PC-9 (cell line): ENCODE data around the gene LSR. TPM values are rescaled to one million over a fixed set of nuclear protein-coding genes. Genes with fewer than 3 reads are reported as not detected.

Experiments
- BruUV-seq: library from RNA; stranded (reverse); fragments of 400-500 nt; replicated peaks from 2 replicates; lab custom pipeline; 2021; lab: Mats Ljungman, UMichigan
- CTCF ChIA-PET: fragments of 300-600 bp; sonication (Branson Sonifier 250); formaldehyde crosslinking; loops from one replicate; lab custom pipeline; 2022; ENCODE audit warnings: antibody characterized with exemption; lab: Charles Lee
- POLR2A ChIA-PET: fragments of 300-600 bp; sonication (Branson Sonifier 250); formaldehyde crosslinking; loops from one replicate; lab custom pipeline; 2022; ENCODE audit warnings: antibody characterized with exemption; ENCODE audit not compliant: unreplicated experiment; lab: Charles Lee
- DNase-seq, 2 experiments: peaks; one replicate each; pipeline versions ENCODE4 v3.0.0 to v3.0.0-alpha.2; 2015 to 2022; ENCODE audit warnings: mixed read lengths in 1 of 2
- H2AFZ ChIP-seq: fragments of 200-600 bp; sonication (generic); 2 replicates; pipeline ENCODE4 v1.8.1; 2017; ENCODE audit warnings: antibody characterized with exemption
- H3F3A ChIP-seq: fragments of 200-600 bp; sonication (generic); 2 replicates; pipeline ENCODE4 v1.8.1; 2017; ENCODE audit warnings: antibody characterized with exemption, mild to moderate bottlenecking, low read depth; ENCODE audit not compliant: insufficient read depth
- H3K27ac ChIP-seq: fragments of 200-600 bp; sonication (generic); 2 replicates; pipeline ENCODE4 v1.6.1; 2016; ENCODE audit warnings: mixed run types
- H3K27me3 ChIP-seq: fragments of 200-600 bp; sonication (generic); 2 replicates; pipeline ENCODE4 v1.6.1; 2016; ENCODE audit warnings: low read depth, mixed run types; ENCODE audit not compliant: insufficient read depth
- H3K36me3 ChIP-seq: fragments of 200-600 bp; sonication (generic); 2 replicates; pipeline ENCODE4 v1.6.1; 2016; ENCODE audit warnings: low read depth, mixed run types
- H3K4me1 ChIP-seq: fragments of 200-600 bp; sonication (generic); replicated peaks from 2 replicates; pipeline ENCODE4 v1.6.1; 2016; ENCODE audit warnings: mixed run types; ENCODE audit not compliant: insufficient read depth
- H3K4me2 ChIP-seq: fragments of 200-600 bp; sonication (generic); 2 replicates; pipeline ENCODE4 v1.6.1; 2017; ENCODE audit warnings: mixed run types
- H3K4me3 ChIP-seq: fragments of 200-600 bp; sonication (generic); 2 replicates; pipeline ENCODE4 v1.6.1; 2016; ENCODE audit warnings: mixed run types
- H3K79me2 ChIP-seq: fragments of 200-600 bp; sonication (generic); 2 replicates; pipeline ENCODE4 v1.6.1; 2017; ENCODE audit warnings: low read depth, mixed run types
- H3K9me2 ChIP-seq: fragments of 200-600 bp; sonication (generic); 2 replicates; pipeline ENCODE4 v1.8.1; 2017; ENCODE audit warnings: mild to moderate bottlenecking; ENCODE audit not compliant: insufficient read depth
- H3K9me3 ChIP-seq: fragments of 200-600 bp; sonication (generic); 2 replicates; pipeline ENCODE4 v1.8.1; 2016; ENCODE audit warnings: low read depth; ENCODE audit not compliant: insufficient read depth
- H4K20me1 ChIP-seq: fragments of 200-600 bp; sonication (generic); 2 replicates; pipeline ENCODE4 v1.8.1; 2017; ENCODE audit not compliant: insufficient read depth
- EZH2 ChIP-seq: fragments of 200-600 bp; sonication (generic); IDR thresholded peaks from 2 replicates; pipeline ENCODE4 v1.8.0; 2017; ENCODE audit warnings: antibody characterized with exemption, low read depth
- intact Hi-C: fragments of 100-400 bp; cut with micrococcal nuclease; formaldehyde crosslinking; loops from one replicate; pipeline ENCODE4 v1.10.0; 2022; ENCODE audit not compliant: unreplicated experiment
- total RNA-seq: library from RNA; stranded (reverse); gene quantifications from 2 replicates; pipeline ENCODE4 v1.2.3, GENCODE V29; 2021
- TF ChIP-seq, protein P1 (sequence below): fragments of 200-600 bp; sonication (generic); conservative IDR thresholded peaks from 2 replicates; pipeline ENCODE4 v1.6.1; 2017; ENCODE audit warnings: mixed run types, antibody characterized with exemption, mild to moderate bottlenecking, moderate library complexity

Gene LSR
- total RNA-seq, 1 experiment from 2014 or later = 145 TPM

- intact Hi-C loops = no loop called here
- no peak for TF ChIP-seq EZH2
- TF ChIP-seq, protein P1, sequence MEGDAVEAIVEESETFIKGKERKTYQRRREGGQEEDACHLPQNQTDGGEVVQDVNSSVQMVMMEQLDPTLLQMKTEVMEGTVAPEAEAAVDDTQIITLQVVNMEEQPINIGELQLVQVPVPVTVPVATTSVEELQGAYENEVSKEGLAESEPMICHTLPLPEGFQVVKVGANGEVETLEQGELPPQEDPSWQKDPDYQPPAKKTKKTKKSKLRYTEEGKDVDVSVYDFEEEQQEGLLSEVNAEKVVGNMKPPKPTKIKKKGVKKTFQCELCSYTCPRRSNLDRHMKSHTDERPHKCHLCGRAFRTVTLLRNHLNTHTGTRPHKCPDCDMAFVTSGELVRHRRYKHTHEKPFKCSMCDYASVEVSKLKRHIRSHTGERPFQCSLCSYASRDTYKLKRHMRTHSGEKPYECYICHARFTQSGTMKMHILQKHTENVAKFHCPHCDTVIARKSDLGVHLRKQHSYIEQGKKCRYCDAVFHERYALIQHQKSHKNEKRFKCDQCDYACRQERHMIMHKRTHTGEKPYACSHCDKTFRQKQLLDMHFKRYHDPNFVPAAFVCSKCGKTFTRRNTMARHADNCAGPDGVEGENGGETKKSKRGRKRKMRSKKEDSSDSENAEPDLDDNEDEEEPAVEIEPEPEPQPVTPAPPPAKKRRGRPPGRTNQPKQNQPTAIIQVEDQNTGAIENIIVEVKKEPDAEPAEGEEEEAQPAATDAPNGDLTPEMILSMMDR = no peak
- Histone ChIP-seq H3K4me1 (peaks cover 6% of the 10 kb centered on the region; the same call in 1 of the 2 replicates), H3K27me3 (0 out of 2 replicates have a peak, but pooled peaks cover 3% of the 10 kb centered on the region), H3K9me2 (no peaks in the 10 kb centered on the region), H3F3A (peaks cover 37% of the 10 kb centered on the region), H4K20me1 (no peaks in the 10 kb centered on the region), H3K79me2 (no peaks in the 10 kb centered on the region), H3K4me2 (no peak overlapping the region), H3K4me3 (no peak overlapping the region), H3K27ac (no peak overlapping the region), H3K36me3 (no peaks in the 10 kb centered on the region), H2AFZ (no peak overlapping the region), H3K9me3 (no peaks in the 10 kb centered on the region)
- no peak for DNase-seq
- POLR2A ChIA-PET = interaction anchor here (0.6 kb wide), 1 partner anchor 237 kb away, joined by 3 read pairs; no protein-coding TSS in a partner anchor
- CTCF ChIA-PET = interaction anchor here (0.5 to 0.6 kb wide), 2 partner anchors 59 to 153 kb away, joined by 6 to 7 read pairs; no protein-coding TSS in a partner anchor
- no TSS peak for BruUV-seq
Measured at GRCh38 chr19:35294328-35294727, 45.5 kb downstream of the LSR start.

DNA sequence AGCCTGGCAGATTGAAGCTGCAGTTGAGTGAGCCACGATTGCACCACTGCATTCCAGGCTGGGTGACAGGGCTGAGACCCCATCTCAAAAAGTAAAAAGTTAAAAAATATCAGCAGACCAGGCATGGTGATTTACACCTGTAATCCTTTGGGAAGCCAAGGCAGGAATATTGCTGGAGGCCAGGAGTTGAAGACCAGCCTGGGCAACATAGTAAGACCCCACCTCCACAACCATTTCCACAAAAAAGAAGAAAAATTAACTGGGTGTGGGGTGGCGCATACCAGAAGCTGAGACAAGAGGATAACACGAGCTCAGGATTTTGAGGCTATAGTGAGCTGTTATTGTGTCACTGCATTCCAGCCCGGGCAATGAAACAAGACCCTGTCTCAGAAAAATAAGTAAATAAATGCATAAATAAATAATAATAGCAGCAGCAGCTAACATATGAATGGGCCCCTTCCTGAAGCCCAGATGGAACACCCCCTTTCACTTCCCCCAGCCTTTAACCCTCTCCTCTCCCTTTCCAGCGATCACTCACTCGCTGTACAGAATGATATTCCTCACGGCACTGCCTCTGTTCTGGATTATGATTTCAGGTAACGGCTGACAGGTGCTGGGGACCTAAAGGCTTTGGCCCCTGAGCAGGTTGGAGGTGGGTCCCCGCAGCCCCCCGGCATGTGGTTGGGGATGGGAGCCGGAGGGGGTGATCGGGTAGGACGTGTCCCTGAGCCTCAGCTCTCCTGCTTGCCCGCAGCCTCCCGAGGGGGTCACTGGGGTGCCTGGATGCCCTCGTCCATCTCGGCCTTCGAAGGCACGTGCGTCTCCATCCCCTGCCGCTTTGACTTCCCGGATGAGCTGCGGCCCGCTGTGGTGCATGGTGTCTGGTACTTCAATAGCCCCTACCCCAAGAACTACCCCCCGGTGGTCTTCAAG lies 46.3 kb downstream of the LSR start:
- Histone ChIP-seq H2AFZ (no peak overlapping the region), H3K79me2 (no peaks in the 10 kb centered on the region), H3K27me3 (0 out of 2 replicates have a peak, but pooled peaks cover 3% of the 10 kb centered on the region), H3K9me2 (no peaks in the 10 kb centered on the region), H3K4me1 (no peaks in the 10 kb centered on the region), H3K27ac (no peak overlapping the region), H3K4me3 (no peak overlapping the region), H3K36me3 (no peaks in the 10 kb centered on the region), H3F3A (peaks cover 37% of the 10 kb centered on the region), H4K20me1 (no peaks in the 10 kb centered on the region), H3K4me2 (no peak overlapping the region), H3K9me3 (no peaks in the 10 kb centered on the region)
- ChIA-PET POLR2A (no interaction called here), CTCF (interaction anchor here (0.5 to 0.7 kb wide), 2 partner anchors 11 to 154 kb away, joined by 6 to 9 read pairs; no protein-coding TSS in a partner anchor)
- no TSS peak for BruUV-seq
- intact Hi-C loops = no loop called here
- TF ChIP-seq EZH2 = no peak
- TF ChIP-seq, protein P1 = no peak
- DNase-seq = no peak

- 0 out of 2 replicates have a peak, but pooled peaks cover 3% of the 10 kb centered on the region for H3K27me3 ChIP-seq
- DNase-seq = no peak
- no peak overlapping the region for H3K27ac ChIP-seq
- H3F3A ChIP-seq = peaks cover 37% of the 10 kb centered on the region
- no peaks in the 10 kb centered on the region for H3K4me1 ChIP-seq
- H3K9me3 ChIP-seq = no peaks in the 10 kb centered on the region
- no peaks in the 10 kb centered on the region for H3K79me2 ChIP-seq
- no TSS peak for BruUV-seq
- H2AFZ ChIP-seq = no peak overlapping the region
- H3K4me2 ChIP-seq = no peak overlapping the region
- intact Hi-C loops = no loop called here
- CTCF ChIA-PET = no interaction called here
- H3K36me3 ChIP-seq = no peaks in the 10 kb centered on the region
- TF ChIP-seq, protein P1 = no peak
- no peak for TF ChIP-seq EZH2
- no peaks in the 10 kb centered on the region for H3K9me2 ChIP-seq
- no peaks in the 10 kb centered on the region for H4K20me1 ChIP-seq
- no peak overlapping the region for H3K4me3 ChIP-seq
- POLR2A ChIA-PET = interaction anchor here (0.5 to 0.6 kb wide), 2 partner anchors 28 to 191 kb away, joined by 3 to 8 read pairs; no protein-coding TSS in a partner anchor
Measured at GRCh38 chr19:35295792-35296462, 47.1 kb downstream of the LSR start.
